GM19023 (cell line): ENCODE measurements around the gene C11orf68.

Experiments used
- ATAC-seq: cut with Tn5 transposase; IDR thresholded peaks from one replicate; pipeline ENCODE4 v1.9.1; 2021; ENCODE audit warnings: mild to moderate bottlenecking, moderate library complexity; ENCODE audit not compliant: unreplicated experiment

The C11orf68 gene

DNA sequence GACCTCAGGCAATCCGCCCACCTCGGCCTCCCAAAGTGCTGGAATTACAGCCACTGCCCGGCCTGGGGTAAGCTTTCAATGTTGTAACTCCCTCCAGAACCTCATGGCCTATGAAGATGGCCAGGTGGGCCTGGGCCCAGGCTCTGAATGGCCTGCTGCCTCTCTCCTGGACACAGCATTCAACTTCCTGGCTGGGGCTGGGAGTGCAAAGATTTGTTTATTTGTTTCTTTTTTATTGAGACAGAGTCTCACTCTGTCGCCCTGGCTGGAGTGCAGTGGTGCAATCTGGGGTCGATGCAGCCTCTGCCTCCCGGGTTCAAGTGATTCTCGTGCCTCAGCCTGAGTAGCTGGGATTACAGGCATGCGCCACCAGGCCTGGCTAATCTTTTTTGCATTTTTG, 25.9 kb upstream of the C11orf68 start:
- ATAC-seq = no peak

- ATAC-seq = no peak
These were observed 25.3 kb upstream of the C11orf68 start for GRCh38 chr11:65944191-65944590.

- no peak for ATAC-seq
These were observed 23.7 kb upstream of the C11orf68 start for GRCh38 chr11:65942531-65942930.

DNA sequence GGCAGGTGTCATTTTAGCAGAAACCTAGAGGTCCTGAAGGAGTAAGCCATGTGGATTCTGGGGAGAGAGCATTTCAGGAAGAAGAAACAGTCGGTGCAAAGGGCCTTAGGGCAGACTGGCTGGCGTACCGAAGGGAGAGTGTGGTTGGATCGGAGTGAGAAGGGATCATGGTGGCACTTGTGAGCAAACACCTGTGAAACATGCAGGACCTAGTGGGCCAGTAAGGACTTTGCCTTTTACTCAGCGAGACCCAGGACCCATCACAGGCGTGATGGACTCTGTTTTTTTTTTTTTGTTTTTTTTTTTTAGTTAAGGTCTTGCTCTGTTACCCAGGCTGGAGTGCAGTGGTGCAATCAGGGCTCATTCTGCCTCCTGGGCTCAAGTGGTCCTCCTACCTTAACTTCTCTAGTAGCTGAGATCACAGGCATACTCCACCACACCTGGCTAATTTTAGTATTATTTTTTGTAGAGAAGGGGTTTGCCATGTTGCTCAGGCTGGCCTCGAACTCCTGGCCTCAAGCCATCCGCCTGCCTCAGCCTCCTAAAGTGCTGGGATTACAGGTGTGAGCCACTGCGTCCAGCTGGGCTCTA, 23.0 kb upstream of the C11orf68 start:
- no peak for ATAC-seq

- ATAC-seq = no peak
These were observed 18.9 kb upstream of the C11orf68 start for GRCh38 chr11:65937766-65938165.

- no peak for ATAC-seq
These were observed 15.2 kb upstream of the C11orf68 start for GRCh38 chr11:65934014-65934413.

DNA sequence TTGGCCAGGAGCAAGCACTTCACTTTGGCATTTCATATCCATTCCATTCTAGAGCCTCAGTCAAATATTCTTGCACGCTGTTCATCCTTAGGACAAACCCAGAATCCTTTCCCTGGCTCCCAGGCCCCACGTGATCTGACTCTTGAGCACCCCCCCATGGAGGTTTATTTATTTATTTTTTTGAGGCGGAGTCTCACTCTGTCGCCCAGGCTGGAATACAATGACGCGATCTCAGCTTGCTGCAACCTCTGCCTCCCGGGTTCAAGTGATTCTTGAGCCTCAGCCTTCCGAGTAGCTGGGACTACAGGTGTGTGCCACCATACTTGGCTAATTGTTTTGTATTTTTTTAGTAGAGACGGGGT, 13.7 kb upstream of the C11orf68 start:
- no peak for ATAC-seq

DNA sequence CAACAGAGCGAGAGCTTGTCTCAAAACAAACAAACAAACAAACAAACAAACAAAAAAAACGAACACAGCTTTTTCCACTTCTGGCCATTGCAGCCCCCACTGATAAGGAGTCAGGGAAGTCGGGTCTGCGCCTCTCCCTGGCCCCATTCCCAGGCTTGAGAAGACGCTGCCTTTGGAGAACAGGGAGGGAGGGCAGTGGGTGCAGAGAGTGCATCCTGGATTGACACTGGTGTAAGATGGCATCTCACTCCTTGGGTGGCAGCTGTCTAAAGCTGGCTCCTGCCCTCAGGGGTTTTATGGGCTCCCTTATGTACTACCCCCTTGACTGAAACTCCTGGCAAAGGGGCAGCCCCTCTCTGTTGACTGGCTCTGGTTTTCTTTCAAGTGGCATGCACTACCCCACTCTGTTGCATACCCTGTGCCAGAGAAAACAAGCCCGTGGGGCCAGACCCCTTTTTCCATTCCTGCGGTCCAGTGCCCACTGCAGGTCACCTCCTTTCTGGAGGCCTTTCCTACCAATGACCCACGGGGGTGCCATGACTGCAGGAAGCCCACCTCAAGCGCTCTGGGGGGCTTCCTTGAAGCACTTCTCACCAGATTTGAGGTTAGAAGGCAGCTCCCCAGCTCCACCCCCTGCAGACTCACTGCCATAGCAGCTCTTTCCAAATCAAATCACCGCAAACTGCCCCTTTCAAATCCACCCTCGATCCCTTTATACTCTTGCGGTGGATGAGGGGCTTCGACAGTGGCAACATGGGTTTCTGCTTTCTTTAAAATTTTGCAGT, 13.1 kb upstream of the C11orf68 start:
- no peak for ATAC-seq

DNA sequence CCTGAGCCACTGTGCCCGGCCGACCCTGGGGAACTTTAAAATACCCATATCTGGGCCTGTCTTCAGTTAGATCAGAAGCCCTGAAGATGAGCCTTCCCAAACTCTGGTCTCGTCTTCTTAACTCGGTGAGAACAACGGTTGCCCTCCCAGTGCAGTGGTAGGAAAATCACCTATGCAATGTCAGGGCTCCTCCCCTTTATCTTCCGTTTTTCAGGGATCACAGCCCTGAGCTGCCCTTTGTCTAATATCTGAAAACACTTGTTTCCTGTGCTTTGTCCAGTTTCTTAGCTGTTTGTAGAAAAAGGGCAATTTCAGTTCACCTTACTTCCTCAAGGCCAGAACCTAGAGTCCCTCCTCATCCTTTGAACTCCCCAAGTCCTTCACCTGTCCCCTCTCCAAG, 9.8 kb upstream of the C11orf68 start:
- ATAC-seq = no peak

GRCh38 chr11:65927904-65928397, 9.1 kb upstream of the C11orf68 start:
- ATAC-seq = peak; percentile 62

DNA sequence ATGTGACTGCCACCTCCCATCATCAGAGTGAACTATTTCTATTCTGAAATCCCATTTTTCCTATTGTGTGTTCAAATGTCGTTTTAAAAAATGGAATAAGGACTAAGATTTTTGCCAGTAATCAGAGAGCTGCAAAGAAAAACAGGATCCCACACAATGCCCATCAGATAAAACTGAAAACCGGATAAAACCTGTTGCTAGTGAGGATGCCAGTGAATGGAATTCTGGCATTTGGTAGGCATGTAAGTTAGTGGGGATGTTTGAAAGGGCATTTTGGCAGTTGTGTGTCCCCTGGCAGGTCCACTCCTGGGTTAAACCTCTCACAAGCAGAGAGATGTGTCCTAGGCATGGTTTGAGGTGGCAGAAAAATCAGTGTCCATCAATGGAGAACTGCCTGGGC, 6.5 kb upstream of the C11orf68 start:
- no peak for ATAC-seq

GRCh38 chr11:65922565-65922964, 3.7 kb upstream of the C11orf68 start:
- ATAC-seq = no peak

DNA sequence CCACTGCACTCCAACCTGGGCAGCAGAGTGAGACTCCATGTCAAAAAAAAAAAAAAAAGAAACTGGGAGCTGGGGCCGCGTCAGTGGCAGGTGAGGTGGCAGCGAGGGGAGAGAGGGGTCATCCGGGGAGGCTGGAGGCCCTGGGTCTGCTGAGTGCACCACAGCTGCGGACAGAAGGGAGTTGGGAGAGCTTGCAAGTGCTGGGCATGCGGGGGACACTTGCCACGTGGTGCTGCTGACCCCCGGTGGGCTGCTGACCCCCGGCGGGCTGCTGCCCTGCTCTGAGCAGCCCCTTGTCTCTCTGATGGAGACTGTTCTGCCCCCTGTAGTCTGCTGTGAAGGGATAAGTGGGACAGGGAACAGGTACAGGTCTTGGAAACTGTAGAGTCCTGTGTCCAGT, 3.0 kb upstream of the C11orf68 start:
- no peak for ATAC-seq

- no peak for ATAC-seq
These were observed 2.2 kb upstream of the C11orf68 start for GRCh38 chr11:65921033-65921555.

GRCh38 chr11:65920372-65920802, 1.5 kb upstream of the C11orf68 start:
- ATAC-seq = no peak

- ATAC-seq = peak; percentile 44
These were observed 910 bp upstream of the C11orf68 start for GRCh38 chr11:65919573-65920371.

DNA sequence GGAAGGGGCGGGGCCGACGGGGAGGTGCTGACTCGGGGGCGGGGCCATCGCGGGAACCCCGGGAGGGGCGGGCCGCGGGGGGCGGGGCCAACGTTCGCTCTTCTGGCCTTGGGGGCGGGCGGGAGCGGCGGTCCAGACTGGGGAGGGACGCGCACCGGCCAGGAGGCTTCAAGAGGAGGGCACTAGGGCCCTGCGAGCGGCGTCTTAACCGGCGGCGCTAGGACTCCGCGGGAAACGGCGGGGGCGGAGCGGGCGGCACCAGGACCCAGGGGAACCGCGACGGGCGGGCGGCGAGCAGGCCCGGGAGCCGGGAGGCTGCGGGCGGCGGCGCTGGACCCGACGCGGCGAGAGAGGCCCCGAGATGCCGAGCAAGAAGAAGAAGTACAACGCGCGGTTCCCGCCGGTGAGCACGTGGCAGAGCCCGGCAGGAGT, 295 bp upstream of the C11orf68 start, which contains the start of gene DRAP1:
Gene DRAP1, plus strand, starts transcription at position 286 of the 432 bp plus-strand sequence. Its CDS starts 76 bp downstream, at position 362.
- ATAC-seq = peak; percentile 89

GRCh38 chr11:65917434-65918210, 1.2 kb downstream of the C11orf68 start:
- no peak for ATAC-seq

DNA sequence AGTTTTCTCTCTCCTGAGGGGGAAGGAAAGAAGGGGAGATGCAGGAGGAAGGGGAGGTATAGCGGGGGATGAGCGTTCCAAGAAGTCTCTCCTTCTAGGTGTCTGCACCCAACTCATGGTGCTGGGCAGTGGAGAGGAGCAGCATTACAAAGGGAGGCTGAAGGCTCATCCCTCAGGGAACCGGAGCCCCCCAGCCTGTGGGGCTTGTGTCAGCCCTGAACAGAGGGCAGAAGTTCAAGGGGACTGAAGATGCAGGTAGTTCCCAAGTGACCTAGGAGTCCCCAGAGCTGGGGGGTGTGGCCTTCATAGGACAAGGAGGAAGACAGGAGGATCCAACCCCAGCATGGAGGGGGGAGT, 1.8 kb downstream of the C11orf68 start:
- no peak for ATAC-seq

DNA sequence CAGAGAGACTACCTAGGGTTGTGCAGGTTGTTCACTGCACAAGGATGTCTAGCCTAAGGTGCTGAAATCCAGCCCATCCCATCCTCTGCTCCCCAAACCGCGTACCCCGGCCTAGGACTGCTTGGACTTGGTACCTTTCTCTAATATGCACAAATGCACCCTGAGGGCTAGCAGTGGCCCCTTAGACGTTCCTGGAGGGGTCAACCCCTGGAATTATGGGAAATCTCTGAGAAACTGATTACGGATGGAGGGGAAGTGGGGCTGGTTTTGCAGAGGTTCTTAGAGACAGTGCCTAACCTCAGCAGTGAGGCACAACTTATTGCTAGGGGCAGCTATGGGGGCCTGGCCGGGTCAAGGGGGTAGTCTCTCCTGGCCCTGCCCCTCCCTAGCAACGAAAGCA, 2.5 kb downstream of the C11orf68 start:
- no peak for ATAC-seq

GRCh38 chr11:65915821-65916251, 3.0 kb downstream of the C11orf68 start:
- no peak for ATAC-seq
